HG03175 (cell line): ENCODE results near the gene KRTAP4-6.
"Not testable (repeated sequence)": the region's sequence is repeated elsewhere in the genome, so short reads cannot be mapped to it uniquely, and the experiment has no call there.

ENCODE experiments used
- ATAC-seq: cut with Tn5 transposase; IDR thresholded peaks from one replicate; pipeline ENCODE4 v1.9.1; 2021; ENCODE audit warnings: mild to moderate bottlenecking, moderate library complexity; ENCODE audit not compliant: unreplicated experiment

Gene KRTAP4-6

GRCh38 chr17:41147531-41148204 lies 7.3 kb upstream of the KRTAP4-6 start:
- ATAC-seq: no peak

DNA sequence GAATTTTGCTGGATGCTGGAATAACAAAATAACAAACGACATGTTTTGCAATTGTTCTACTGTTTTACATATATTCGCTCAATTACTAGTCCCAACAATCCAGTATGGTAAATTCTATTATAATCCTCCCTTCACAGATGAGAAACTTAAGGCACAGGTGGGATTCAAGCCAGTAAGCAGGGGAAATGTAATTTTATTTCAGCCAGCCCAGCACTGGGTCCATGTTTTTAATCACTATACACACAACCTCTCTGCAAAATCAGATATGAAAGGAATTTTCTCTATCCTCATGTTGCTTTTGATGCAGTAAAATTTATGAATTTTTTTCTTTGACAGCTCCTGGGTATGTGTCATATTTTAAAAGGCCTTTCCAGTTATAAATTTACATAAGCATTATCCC lies 4.9 kb upstream of the KRTAP4-6 start:
- ATAC-seq: no peak

DNA sequence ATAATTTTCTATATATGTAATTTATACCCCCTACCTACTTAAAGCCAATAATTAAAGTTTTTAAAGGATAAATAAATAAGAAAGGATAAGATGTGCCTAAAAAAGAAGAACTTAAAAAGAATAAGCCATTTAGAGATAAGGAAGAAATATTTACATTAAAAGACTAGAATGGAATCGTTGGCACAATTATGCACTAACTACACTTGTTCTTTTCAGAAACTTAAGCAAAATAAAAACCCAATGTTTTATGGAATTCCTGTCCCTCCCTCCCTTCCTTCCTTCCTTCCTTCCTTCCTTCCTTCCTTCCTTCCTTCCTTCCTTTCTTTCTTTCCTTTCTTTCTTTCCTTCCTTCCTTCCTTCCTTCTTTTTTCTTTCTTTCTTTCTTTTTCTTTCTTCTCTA lies 4.5 kb upstream of the KRTAP4-6 start:
- ATAC-seq: no peak

DNA sequence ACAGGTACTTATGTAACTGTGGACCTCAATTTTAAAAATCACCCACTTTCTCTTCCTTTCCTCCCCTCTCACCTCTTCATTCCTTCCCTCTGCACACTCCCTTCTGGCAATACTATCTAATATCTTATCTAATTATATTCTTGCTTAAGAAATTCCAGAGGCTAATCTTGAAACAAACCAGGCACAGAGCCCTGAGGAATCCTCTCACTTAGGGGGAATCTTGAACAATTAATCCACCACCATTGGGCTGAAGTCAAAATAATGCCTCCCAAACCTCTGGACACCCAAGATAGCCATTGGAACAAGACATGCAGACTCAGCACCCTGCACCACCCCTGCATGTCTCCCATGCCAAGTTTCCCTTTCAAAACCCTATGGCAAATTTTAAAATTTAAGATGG lies 1.0 kb upstream of the KRTAP4-6 start:
- ATAC-seq: no peak

GRCh38 chr17:41139865-41140264 lies 479 bp downstream of the KRTAP4-6 start:
- not testable (repeated sequence) for ATAC-seq

GRCh38 chr17:41133880-41134735 lies 6.2 kb downstream of the KRTAP4-6 start:
- ATAC-seq: no peak

GRCh38 chr17:41131979-41132378 lies 8.4 kb downstream of the KRTAP4-6 start:
- ATAC-seq: no peak

DNA sequence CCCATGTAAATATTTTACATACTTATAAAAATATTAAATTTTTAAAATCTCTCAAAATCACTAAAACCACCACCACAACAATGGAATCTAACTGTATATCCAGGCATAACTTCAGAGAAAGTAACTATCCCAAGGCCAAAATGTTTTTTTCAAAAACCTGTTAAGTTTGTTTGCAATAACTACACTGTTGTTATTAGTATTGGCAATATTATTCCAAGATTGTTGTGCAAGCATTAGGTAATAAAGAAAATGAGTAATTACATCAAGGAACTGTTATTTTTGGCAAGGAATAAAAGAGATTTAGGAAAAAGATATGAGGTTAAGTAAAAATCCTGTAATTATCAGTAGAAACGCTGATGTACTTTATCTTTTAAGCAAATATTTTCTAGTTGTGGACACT lies 13.0 kb downstream of the KRTAP4-6 start:
- no peak for ATAC-seq

DNA sequence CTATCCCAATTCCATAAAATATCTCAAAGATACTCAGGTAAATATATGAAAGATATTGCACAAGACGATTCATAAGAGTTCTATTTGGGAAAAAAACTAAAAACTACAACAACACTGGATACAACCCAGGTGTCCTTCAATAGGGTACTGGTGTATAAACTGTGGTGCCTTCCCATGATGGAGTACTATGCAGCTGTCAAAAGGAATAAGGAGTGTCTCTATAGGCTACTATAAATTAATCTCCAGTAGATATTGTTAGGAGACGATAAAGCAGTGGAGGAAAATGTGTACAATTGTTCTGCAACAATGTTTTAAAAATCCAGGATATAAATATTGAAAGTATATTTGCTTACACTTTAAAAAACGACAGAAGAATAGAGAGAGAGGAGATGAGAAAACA lies 13.9 kb downstream of the KRTAP4-6 start:
- ATAC-seq: no peak

GRCh38 chr17:41125064-41125463 lies 15.3 kb downstream of the KRTAP4-6 start:
- ATAC-seq: no peak

- ATAC-seq: not testable (repeated sequence)
Observed at GRCh38 chr17:41123991-41124371, 16.4 kb downstream of the KRTAP4-6 start, which contains the start of gene KRTAP4-12. Gene KRTAP4-12 (minus strand): TSS chr17:41124182. CDS start chr17:41124122, 60 bp downstream.

GRCh38 chr17:41123292-41123990 lies 16.9 kb downstream of the KRTAP4-6 start:
- not testable (repeated sequence) for ATAC-seq

DNA sequence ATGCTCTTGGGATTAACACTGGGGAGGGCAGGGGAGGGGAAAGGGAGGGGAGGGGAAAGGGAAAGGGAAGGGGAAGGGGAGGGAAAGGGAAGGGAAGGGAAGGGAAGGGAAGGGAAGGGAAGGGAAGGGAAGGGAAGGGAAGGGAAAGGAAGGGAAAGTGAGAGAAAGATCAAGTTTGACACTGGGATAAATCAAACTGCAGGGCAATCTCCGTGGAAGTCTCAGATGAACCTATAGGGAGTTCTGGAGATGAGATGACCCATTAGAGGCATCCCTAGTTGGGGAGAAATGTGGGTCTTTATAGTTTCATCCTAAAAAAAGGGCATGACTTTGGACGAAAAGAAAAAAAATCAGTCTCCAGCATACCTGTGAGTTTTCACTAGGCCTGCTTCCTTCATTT lies 18.6 kb downstream of the KRTAP4-6 start:
- no peak for ATAC-seq

- ATAC-seq: not testable (repeated sequence)
Observed at GRCh38 chr17:41119696-41120690, 20.4 kb downstream of the KRTAP4-6 start.

DNA sequence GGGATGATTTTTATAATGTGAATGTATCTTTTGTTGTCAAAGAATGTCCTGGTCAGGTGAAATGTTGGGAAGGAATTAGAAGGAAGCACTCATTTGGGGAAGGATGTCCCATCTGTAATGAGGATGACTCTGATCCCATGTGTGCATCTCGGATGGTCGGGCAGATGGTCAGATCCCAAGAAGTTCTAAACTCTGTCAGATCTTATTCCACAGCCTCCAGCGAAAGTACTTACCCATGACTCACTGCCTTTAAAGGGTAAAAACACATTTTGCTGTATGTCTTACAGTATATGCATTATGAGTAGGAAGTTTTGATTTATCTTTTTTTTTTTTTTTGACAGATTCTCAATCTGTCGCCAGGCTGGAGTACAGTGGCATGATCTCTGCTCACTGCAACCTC lies 21.6 kb downstream of the KRTAP4-6 start:
- no peak for ATAC-seq

GRCh38 chr17:41117846-41118386 lies 22.4 kb downstream of the KRTAP4-6 start, which contains the start of gene KRTAP4-11:
Gene KRTAP4-11 (minus strand): TSS chr17:41118373. CDS start chr17:41118315, 58 bp downstream.
- not testable (repeated sequence) for ATAC-seq

DNA sequence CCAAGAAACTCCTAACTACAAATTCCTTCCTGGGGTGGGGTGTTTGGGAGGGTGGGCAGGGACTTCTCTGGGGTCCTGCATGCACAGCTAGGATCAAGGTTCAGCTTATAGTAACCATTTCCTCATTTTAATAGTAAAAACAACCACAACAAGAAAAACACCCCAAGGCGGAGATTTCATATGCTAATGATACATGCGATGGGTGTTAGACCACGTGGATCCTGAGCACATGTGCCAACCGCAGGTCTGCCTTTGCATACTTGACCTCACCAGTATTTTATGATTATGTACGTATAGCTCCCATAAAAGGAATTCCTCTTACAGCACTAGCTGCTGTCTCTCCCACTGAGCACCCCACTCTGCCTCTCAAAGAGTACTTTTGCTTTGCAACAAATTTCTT lies 24.0 kb downstream of the KRTAP4-6 start:
- no peak for ATAC-seq

DNA sequence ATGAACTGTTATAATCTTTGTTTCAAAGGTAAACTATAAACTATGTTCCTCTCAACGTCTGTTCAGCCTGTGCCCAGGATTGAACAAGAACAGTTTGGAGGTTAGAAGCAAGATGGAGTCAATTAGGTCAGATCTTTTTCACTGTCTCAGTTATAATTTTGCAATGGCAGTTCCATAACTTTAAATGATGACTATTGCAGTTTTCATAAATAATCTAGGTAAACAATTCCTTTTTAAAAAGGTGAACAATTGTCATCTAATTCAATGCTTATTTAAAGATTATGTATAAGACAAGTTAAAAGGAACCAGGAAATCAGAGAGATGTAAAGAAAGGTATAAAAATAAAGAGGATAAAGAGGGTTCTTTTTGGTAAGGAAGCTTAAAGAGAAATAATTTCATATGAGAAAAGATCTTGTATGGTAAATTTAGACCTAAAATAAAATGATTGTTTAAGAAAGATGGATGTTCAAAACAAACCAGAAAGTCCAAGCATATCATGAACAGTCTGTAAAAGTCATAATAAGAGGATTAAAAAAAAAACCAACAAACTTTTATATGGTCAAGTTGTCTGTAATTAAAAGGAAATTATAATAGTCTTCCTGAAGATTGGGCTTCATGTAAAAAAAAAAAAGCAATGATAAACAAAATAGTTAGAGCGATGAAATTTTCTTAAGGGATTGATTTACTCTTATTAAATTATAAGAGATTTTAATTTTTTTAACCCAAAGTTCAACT lies 29.0 kb downstream of the KRTAP4-6 start:
- no peak for ATAC-seq

DNA sequence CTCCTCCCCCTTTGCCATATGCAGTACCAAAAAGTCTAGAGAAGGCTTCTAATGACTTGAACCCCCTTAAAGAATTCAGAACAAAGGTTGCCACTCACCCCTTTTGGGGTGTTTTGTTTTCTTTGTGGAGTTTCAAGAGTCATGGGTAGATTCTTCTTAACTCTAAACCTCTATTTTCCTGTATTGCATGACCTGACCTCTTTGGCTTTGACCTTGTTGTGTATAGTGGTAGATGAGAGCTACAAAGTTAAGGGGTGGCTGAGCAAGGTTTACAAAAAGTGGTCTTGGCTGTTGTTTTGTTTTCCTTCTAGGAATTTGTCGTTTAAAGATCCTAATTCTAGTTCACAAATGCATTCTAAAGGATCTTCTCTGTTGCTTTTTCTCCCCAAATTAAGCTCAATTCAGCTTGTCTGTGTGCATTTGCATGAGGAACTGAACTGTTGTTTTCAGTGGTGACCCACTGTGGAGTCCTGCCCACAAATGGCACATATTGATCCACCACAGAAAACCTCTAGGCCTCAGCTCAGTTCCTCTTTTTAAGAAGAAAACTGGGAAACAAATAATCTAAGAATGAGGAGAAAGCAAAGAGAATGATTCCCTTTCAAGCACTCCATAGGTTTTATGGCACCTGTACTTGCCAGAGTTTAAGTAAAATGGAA lies 31.5 kb downstream of the KRTAP4-6 start:
- ATAC-seq: not testable (repeated sequence)
